GM21423 (cell line): ENCODE data around the gene MORF4L2.
A peak's percentile ranks its signal among the peaks of the same experiment; 100 is the strongest.

Source experiments
- ATAC-seq: cut with Tn5 transposase; IDR thresholded peaks from one replicate; pipeline ENCODE4 v1.9.1; 2021; ENCODE audit warnings: mild to moderate bottlenecking, moderate library complexity; ENCODE audit not compliant: unreplicated experiment

Gene MORF4L2

GRCh38 chrX:103637604-103638338, 48.7 kb downstream of the MORF4L2 start:
- ATAC-seq, result no peak

GRCh38 chrX:103635436-103635835, 51.1 kb downstream of the MORF4L2 start:
- ATAC-seq, result no peak

- no peak for ATAC-seq
Measured at GRCh38 chrX:103631145-103631544, 55.4 kb downstream of the MORF4L2 start.

GRCh38 chrX:103630171-103630511, 56.4 kb downstream of the MORF4L2 start:
- peak; percentile 14 for ATAC-seq

GRCh38 chrX:103629318-103630170, 57.0 kb downstream of the MORF4L2 start:
- ATAC-seq, result peak; percentile 30

GRCh38 chrX:103628386-103629317, 57.8 kb downstream of the MORF4L2 start, which contains the start of gene TCEAL1:
Gene TCEAL1 (plus strand): TSS chrX:103628975. CDS start chrX:103629917, 942 bp downstream.
- ATAC-seq, result peak; percentile 60

- ATAC-seq, result no peak
Measured at GRCh38 chrX:103626855-103627254, 59.6 kb downstream of the MORF4L2 start.
